ENCODE data around the gene NHERF2. TPM values are rescaled to one million over a fixed set of nuclear protein-coding genes. Genes with fewer than 3 reads are reported as not detected.

NHERF2 gene
- total RNA-seq, 1 donor from 2014 or later: 106 TPM

DNA sequence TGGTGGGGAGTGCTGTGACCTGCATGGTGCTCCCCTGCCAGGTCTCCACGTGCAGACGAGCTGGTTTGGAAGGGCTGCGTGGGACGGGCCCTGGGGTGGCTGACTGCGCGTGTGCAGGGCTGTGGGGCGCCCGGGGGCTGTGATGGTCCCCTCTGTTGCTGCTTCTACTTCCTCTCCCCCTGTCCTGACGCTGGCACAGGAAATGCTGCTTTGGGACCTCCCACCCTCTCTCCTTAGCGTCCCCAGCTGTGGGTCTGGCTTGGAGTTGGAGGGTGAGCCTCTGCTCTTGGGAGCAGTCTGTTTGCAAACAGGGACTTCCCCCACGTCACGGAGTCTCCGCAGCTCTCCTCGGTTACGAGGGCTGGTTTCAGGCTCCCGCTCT, 56.3 kb downstream of the NHERF2 start:
- DNase-seq (ENCODE audit: low spot score): peak; percentile 44

DNA sequence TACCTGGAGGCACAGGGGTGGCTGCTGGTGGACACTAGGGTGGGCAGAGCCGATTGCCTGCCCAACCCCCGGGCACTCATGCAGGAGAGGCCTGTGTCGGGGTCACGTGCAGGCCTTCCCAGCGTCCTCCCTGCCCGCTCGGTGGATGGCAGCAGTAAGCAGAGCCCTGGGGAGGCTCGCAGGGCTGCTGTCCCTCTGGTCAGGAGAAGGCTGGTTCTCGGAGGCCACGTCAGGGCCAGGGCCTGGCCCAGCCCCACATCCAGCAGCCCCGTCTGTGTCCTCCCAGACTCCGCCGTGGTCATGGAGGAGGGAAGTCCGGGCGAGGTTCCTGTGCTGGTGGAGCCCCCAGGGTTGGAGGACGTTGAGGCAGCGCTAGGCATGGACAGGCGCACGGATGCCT, 56.7 kb downstream of the NHERF2 start:
- no peak for DNase-seq (ENCODE audit: low spot score)

DNA sequence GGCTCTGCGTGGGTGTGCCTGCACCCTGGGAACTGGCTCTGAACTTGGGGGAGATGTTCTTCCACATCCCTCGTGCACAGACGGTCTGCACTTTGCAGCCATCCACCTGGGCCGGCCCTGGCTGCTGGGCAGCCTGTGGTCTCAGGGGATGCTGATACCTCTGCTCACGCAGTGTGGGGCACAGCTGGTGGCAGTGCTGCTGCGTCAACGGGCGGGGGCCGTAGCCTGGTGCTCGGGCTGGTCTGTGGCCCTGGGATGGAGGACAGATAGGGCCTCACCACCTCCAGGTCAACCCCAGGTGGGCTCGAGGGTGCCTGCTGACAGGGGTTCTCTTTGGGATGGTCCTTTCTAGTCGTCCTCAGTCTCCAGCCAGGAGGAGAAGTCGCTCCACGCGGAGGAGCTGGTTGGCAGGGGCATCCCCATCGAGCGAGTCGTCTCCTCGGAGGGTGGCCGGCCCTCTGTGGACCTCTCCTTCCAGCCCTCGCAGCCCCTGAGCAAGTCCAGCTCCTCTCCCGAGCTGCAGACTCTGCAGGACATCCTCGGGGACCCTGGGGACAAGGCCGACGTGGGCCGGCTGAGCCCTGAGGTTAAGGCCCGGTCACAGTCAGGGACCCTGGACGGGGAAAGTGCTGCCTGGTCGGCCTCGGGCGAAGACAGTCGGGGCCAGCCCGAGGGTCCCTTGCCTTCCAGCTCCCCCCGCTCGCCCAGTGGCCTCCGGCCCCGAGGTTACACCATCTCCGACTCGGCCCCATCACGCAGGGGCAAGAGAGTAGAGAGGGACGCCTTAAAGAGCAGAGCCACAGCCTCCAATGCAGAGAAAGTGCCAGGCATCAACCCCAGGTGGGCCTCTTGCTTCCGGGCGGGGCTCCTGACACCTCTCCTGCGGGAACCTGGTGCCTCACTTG, 57.4 kb downstream of the NHERF2 start:
- DNase-seq (ENCODE audit: low spot score): no peak

DNA sequence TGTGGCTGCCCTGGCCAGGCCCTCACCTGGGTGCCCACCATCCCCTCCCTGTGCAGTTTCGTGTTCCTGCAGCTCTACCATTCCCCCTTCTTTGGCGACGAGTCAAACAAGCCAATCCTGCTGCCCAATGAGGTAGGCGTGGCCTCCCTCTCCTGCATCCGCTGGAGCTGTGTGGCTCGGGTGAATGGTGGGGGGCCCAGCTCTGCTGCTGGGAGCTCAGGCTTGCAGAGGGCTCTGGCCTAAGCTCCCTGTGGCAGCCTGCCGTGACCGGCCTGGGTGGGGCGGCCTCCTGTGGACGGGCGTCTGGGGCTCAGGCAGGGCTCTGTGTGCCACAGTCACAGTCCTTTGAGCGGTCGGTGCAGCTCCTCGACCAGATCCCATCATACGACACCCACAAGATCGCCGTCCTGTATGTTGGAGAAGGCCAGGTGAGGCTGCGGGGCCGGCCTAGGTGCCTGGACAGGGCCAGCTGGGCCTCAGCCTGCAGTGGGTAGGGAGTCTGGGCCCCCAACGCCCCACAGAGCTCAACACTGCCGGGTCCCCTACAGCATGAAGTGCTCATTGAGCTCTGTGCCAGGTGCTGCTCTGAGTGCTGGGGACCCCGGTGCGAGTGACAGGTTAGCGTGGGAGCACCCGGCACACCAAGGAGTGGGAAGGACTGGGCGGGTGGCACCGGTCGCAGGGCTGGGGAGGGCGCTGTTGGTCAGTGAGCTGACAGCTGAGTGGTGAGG, 58.4 kb downstream of the NHERF2 start:
- DNase-seq (ENCODE audit: low spot score): no peak

DNA sequence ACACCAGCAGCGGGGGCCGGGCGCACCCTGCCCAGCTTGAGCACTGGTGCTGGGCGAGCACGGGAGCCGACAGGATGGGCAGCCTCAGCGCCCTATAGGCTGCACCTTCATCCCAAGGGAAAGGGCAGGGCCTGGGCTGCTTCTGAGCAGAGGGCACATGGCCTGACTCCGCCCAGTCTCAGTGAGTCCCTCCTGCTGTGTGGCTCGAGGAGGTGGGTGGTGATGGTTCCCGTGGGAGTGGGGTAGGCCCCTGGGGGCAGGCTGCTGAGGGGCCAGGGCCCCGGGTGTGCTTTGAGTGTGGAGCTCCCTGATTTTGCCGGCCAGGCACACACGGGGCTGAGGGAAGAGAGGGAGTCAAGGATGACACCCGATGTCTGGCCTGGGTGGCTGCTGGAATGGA, 59.0 kb downstream of the NHERF2 start:
- no peak for DNase-seq (ENCODE audit: low spot score)

DNA sequence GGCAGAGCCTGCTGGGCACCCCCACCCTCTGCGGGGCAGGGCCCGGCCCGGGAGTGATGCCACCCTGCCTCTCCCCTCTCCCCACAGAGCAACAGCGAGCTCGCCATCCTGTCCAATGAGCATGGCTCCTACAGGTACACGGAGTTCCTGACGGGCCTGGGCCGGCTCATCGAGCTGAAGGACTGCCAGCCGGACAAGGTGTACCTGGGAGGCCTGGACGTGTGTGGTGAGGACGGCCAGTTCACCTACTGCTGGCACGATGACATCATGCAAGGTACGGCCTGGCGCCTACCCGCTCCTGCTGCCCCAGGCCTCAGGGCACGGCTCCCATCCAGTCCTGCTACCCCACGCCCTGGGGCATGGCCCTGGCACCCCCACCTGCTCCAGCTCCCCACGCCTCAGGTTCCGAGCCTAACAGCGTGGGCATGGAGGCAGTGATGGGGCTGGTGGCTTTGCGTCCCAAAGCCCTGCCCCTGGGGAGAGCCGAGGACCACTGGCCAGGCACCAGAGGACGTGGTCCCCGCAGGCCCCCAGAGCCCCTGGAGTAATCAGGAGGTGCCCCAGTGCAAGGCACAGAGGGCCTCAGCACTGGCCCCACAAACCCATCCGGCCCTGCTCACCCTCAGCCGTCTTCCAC, 59.5 kb downstream of the NHERF2 start:
- no peak for DNase-seq (ENCODE audit: low spot score)

DNA sequence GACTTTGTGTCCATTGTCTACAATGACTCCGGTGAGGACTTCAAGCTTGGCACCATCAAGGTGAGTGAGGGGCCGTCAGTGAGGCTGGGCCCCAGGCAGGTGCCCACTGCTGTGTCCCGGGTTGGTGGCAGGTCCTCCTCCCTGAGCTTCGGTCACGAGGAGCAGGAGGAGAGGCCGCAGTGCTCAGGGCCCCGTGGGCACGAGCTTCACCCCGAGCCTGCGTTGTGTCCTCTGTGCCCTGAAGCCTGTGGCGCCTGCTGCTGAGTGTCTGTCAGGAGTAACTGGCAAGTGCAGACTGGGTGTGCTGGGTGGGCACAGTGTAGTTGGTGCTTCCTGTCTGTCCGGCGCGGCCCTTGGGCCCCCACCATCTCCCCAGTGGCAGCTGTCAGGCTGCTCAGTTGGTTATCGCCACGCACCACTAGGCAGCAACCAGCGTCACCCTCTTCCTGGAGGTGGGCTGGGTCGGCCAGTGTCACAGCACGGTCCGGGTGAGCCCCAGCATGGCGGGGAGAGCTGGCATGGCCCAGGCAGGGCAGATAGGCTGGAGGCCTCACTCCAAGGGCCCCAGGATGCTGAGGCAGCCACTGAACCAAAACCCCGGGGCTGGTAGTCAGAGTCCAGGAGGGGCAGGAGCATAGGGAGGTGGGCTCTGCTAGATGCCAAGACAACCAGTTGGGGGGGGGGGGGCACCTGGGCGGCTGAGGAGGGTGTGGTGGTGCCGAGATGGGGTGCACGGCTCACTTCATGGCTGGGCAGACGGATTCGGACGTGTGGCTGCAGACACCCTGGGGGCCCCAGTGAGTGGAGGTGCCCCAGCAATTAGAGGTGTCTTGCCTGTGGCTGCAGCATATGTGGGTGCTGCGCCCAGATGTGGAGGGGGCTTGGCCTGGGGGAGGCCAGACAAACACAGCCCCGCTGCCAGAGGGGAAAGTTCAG, 60.4 kb downstream of the NHERF2 start:
- no peak for DNase-seq (ENCODE audit: low spot score)

DNA sequence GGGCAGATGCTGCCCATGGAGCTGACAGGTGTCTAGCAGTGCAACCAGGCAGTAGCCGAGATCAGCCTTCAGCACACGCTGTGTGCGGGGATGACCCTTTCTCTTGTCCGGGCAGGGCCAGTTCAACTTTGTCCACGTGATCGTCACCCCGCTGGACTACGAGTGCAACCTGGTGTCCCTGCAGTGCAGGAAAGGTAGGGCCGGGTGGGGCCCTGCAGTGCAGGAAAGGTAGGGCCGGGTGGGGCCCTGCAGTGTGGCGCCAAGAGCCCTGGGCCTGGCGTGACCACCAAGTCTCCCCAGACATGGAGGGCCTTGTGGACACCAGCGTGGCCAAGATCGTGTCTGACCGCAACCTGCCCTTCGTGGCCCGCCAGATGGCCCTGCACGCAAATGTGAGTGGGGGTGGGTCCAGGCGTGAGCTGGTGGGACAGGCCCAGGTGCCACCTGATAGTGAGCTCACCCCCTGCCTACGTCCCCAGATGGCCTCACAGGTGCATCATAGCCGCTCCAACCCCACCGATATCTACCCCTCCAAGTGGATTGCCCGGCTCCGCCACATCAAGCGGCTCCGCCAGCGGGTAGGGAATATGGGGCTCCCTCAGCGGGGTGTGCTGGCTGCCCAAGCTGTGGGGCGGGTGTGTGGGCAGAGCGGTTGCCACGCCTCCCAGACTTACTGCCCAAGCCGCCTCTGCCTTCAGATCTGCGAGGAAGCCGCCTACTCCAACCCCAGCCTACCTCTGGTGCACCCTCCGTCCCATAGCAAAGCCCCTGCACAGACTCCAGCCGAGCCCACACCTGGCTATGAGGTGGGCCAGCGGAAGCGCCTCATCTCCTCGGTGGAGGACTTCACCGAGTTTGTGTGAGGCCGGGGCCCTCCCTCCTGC, 61.3 kb downstream of the NHERF2 start:
- DNase-seq (ENCODE audit: low spot score): no peak

Other genes with a start within 250 kb of the NHERF2 start
- gene SPSB3, start 244.3 kb upstream of the NHERF2 start, total RNA-seq: 39.2 TPM
- 48.9 TPM for gene NUBP2, start 243.9 kb upstream of the NHERF2 start, total RNA-seq
- gene IGFALS, start 233.2 kb upstream of the NHERF2 start, total RNA-seq: not detected
- gene HAGH, start 200.1 kb upstream of the NHERF2 start, total RNA-seq: 37.5 TPM
- 29.3 TPM for gene FAHD1, start 199.7 kb upstream of the NHERF2 start, total RNA-seq
- not detected for gene MEIOB, start 154.7 kb upstream of the NHERF2 start, total RNA-seq
- gene HS3ST6, start 108.5 kb upstream of the NHERF2 start, total RNA-seq: 12.9 TPM
- gene MSRB1, start 83.7 kb upstream of the NHERF2 start, total RNA-seq: 27.2 TPM
- gene RPL3L, start 72.2 kb upstream of the NHERF2 start, total RNA-seq: not detected
- 97.5 TPM for gene NDUFB10, start 67.4 kb upstream of the NHERF2 start, total RNA-seq
- 2,737 TPM for gene RPS2, start 62.1 kb upstream of the NHERF2 start, total RNA-seq
- not detected for gene RNF151, start 60.0 kb upstream of the NHERF2 start, total RNA-seq
- gene TBL3, start 54.8 kb upstream of the NHERF2 start, total RNA-seq: 37.0 TPM
- 0.65 TPM for gene NOXO1, start 45.4 kb upstream of the NHERF2 start, total RNA-seq
- gene GFER, start 42.7 kb upstream of the NHERF2 start, total RNA-seq: 16.5 TPM
- gene SYNGR3, start 36.9 kb upstream of the NHERF2 start, total RNA-seq: 0.86 TPM
- 46.4 TPM for gene ZNF598, start 17.1 kb upstream of the NHERF2 start, total RNA-seq
- not detected for gene NPW, start 7.1 kb upstream of the NHERF2 start, total RNA-seq
- gene NTHL1, start 20.9 kb downstream of the NHERF2 start, total RNA-seq: 11.8 TPM
- gene TSC2, start 21.1 kb downstream of the NHERF2 start, total RNA-seq: 178 TPM
- gene PKD1, start 109.0 kb downstream of the NHERF2 start, total RNA-seq: 165 TPM
- 0.83 TPM for gene RAB26, start 121.7 kb downstream of the NHERF2 start, total RNA-seq
- 76.2 TPM for gene TRAF7, start 128.9 kb downstream of the NHERF2 start, total RNA-seq
- gene CASKIN1, start 169.7 kb downstream of the NHERF2 start, total RNA-seq: 0.05 TPM
- 37.0 TPM for gene MLST8, start 178.6 kb downstream of the NHERF2 start, total RNA-seq
- 7.4 TPM for gene BRICD5, start 184.0 kb downstream of the NHERF2 start, total RNA-seq
- gene PGP, start 187.9 kb downstream of the NHERF2 start, total RNA-seq: 11.3 TPM
- gene E4F1, start 196.7 kb downstream of the NHERF2 start, total RNA-seq: 24.7 TPM
- 1.5 TPM for gene DNASE1L2, start 209.5 kb downstream of the NHERF2 start, total RNA-seq
- 47.8 TPM for gene ECI1, start 224.7 kb downstream of the NHERF2 start, total RNA-seq
- gene RNPS1, start 241.2 kb downstream of the NHERF2 start, total RNA-seq: 178 TPM